GM19463 (cell line): ENCODE measurements around the gene BSG.
"Not testable (repeated sequence)": the region's sequence is repeated elsewhere in the genome, so short reads cannot be mapped to it uniquely, and the experiment has no call there.

ENCODE experiments used
- ATAC-seq: cut with Tn5 transposase; IDR thresholded peaks from one replicate; pipeline ENCODE4 v1.9.1; 2021; ENCODE audit warnings: mild to moderate bottlenecking, moderate library complexity; ENCODE audit not compliant: unreplicated experiment

The BSG gene

DNA sequence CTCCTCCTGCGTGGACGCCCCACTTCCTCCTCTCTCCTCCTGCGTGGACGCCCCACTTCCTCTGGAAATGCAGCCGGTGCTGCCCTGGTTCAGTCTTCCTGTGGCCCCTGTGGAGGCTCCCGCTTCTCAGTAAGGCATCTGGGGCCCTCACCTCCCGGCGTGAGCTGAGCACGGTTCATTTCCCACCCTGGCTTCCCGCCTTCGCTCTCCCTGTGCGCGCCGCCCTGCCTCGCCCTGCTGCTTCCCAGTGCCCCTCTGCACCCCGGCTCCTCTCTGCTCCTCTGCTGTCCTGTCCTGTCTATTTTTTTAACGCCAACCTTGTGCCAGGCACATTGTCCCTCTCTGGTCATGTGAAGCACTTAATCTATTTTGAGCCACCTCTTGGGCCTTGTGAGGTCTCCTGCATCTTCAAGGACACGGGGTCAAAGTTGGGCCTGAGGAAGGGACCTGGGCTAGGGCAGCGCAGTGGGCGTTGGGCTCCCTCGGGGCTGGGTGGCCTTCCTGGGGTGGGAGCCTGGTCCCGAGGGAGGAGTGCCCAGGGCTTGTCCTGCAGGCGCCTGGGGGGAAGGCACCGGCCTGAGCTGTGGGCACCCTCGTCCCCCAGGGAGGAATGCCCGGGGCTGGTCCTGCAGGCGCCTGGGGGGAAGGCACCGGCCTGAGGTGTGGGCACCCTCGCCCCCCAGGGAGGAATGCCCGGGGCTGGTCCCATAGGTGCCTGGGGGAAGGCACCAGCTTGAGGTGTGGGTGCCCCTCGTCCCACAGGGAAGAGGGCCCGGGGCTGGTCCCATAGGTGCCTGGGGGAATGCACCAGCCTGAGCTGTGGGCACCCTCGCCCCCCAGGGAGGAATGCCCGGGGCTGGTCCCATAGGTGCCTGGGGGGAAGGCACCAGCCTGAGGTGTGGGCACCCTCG, 30.2 kb downstream of the BSG start:
- no peak for ATAC-seq

DNA sequence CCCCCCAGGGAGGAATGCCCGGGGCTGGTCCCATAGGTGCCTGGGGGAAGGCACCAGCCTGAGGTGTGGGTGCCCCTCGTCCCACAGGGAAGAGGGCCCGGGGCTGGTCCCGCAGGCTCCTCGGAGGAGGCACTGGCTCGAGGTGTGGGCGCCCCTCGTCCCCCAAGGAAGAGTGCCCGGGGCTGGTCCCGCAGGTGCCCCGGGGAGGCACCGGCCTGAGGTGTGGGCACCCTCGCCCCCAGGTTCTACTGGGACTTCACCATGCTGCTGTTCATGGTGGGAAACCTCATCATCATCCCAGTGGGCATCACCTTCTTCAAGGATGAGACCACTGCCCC, 30.9 kb downstream of the BSG start:
- not testable (repeated sequence) for ATAC-seq

DNA sequence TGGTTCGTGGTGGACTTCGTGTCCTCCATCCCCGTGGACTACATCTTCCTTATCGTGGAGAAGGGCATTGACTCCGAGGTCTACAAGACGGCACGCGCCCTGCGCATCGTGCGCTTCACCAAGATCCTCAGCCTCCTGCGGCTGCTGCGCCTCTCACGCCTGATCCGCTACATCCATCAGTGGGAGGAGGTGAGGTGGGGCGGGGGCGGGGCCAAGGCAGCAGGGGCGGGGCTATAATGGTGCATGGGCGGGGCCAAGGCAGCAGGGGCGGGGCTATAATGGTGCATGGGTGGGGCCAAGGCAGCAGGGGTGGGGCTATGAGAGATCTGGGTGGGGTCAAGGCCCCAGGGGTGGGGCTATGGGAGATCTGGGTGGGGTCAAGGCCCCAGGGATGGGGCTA, 31.4 kb downstream of the BSG start:
- ATAC-seq = not testable (repeated sequence)

DNA sequence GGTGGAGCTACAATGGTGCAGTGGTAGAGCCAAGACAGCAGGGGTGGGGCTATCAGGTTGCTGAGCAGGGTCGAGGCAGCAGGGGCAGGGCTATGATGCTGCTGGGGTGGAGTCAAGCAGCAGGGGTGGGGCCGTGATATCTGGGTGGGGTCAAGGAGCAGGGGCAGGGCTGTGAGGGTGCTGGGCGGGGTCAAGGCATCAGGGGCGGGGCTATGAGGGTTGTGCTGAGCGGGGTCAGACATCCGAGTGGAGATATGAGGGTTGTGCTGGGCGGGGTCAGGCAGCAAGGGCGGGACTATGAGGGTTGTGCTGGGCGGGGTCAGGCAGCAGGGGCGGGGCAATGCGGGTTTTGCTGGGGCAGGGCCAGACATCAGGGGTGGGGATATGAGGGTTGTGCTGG, 32.0 kb downstream of the BSG start:
- no peak for ATAC-seq

DNA sequence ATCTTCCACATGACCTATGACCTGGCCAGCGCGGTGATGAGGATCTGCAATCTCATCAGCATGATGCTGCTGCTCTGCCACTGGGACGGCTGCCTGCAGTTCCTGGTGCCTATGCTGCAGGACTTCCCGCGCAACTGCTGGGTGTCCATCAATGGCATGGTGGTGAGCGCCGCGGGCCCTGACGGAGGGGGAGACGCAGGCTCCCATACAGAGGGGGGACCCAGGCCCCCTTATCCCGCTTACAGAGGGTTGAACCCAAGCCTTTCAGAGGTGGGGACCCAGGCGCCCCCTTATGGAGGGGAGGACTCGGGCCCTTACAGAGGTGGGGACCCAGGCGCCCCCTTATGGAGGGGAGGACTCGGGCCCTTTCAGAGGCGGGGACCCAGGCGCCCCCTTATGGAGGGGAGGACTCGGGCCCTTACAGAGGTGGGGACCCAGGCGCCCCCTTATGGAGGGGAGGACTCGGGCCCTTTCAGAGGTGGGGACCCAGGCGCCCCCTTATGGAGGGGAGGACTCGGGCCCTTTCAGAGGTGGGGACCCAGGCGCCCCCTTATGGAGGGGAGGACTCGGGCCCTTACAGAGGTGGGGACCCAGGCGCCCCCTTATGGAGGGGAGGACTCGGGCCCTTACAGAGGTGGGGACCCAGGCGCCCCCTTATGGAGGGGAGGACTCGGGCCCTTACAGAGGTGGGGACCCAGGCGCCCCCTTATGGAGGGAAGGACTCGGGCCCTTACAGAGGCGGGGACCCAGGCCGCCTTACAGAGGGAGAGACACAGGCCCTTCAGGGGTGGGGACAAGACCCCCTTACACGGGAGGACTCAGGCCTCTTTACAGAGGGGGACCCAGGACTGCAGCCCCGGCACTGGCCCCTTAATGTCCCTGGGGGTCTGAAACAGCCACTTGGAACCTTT, 32.9 kb downstream of the BSG start:
- not testable (repeated sequence) for ATAC-seq

DNA sequence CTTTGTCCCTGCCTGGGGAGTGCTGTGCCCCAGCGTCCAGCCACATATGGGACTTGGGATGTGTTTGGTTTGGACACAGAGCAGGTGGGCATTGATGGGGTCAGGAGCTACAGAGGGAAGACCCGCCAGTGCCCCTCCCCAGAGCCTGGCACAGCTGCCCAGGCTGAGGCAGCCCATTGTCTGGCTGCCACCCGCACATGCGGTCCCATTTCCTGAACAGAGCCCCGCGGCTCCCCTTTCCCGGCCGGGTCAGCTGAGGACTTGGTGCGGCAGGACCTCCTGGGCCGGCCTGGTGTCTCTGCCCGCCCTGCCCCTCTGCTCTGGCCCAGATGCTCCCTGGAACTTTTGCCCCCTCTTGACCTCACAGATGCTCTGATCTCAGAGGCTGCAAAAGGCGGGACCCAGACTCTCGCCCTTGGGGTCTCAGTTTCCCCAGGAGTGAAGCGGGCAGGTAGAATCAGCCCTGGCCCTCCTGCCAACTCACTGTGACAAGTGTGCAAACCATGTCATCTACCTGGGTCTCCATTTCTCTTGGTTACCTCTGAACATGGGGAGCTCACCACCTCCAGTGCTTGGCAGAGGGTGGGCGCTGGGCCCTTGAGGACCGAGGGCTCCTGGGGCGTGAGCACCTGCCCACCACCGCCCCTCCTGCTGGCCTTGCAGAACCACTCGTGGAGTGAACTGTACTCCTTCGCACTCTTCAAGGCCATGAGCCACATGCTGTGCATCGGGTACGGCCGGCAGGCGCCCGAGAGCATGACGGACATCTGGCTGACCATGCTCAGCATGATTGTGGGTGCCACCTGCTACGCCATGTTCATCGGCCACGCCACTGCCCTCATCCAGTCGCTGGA, 35.1 kb downstream of the BSG start:
- no peak for ATAC-seq

DNA sequence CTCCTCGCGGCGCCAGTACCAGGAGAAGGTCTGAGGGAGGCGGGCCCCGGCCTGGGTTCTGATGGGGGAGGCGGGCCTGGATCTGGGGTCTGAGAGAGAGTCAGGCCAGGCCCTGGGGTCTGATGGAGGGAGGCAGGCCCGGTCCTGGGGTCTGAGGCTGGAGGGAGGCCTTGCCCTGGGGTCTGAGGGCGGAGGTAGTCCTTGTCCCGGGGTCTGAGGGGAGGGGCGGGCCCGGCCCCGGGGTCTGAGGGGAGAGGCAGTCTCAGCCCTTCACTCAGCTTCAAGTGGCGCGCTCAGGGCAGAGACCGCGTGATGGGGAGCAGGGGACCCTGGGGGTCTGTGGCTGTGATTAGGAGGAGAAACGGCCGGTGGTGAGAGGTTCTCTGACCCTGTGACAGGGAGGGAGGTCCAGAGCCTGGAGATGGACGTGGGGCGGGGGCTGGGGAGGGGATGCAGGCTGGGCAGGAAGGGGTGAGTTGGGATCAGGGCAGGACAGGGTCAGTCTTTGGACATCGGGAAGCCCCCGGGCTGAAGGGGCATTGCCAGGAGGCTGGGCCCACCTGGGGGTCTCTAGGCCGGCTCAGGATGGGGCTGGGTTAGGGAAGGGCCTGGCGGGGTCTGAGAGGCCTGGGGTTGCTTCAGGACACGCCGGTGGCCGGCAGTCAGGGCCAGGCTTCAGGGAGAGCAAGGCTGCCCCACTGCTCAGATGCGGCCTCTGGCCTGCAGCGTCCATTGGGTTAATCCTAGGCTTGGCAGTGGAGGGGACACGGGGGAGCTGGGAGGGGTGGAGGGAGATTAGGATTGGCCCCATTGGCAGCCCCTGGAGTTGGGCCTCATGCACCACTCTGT, 36.0 kb downstream of the BSG start:
- no peak for ATAC-seq

DNA sequence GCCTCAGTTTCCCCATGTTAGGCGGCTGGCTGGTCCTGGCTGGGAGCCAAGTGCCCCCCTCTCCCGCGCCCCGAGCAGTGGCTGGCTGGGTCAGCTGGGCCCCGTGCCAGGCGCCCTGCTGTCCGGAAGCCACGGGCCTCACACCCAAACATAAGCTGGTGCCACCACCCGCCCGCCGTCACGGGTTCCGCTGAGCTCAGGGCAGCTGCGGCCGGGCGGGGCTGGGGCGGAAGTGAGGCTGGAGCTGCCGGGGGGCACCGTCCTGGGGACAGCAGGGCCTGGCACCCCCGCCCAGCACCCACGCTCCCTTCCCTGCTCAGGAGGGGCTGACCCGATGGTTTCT, 36.6 kb downstream of the BSG start:
- ATAC-seq = no peak

DNA sequence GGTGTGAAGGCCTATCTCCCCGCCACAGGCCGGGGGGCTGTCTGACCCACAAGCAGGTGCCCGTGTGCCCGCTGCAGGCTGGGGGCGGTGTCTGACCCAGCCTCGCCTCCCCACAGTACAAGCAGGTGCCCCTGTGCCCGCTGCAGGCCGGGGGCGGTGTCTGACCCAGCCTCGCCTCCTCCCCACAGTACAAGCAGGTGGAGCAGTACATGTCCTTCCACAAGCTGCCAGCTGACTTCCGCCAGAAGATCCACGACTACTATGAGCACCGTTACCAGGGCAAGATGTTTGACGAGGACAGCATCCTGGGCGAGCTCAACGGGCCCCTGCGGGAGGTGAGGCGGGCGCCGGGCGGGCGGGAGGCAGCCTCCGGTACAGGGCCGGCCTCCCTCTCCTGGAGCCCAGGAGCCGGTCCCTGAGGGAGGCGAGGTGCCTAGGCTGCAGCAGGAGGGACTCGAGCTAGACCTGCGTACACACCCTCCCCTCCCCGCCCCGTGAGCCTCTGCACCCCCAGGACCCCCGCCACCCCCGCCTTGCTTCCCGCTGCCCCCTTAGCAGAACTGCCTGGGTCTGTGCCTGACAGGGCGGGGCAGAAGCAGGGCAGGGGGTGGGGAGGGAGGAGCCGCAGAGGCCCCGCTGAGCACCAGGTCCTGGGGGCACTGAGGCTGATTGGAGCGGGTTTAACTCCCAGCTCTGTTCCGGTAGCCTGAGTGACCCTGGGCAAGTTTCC, 37.8 kb downstream of the BSG start:
- no peak for ATAC-seq

DNA sequence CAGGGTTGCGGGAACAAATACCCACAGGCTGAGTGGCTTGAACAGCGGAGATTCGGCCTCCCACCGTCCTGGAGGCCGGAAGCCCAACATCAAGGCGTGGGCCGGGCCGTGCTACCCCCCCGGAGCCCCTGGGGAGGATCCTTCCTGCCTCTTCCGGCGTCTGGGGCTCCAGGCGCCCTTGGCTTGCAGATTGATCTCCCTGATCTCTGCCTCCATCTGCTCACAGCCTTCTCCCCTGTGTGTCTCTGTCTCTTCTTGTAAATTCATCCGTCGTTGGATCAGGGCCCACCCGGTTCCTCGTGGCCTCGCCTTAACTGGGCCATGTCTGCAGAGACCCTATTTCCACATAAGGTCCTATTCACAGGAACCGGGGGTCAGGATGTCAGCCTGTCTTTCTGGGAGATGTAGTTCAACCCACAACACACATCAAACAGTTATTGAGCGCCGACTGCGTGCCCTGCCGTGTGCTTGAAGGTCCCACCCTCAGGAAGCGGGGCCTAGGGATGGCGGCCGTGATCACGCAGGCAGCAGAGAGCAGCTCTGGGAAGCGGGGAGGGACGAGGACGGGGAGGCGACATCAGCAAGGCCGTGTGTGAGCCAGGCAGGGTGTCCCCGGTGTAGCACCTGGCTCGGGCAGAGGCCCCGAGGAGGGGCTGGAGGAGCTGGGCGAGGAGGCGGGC, 38.5 kb downstream of the BSG start:
- no peak for ATAC-seq

DNA sequence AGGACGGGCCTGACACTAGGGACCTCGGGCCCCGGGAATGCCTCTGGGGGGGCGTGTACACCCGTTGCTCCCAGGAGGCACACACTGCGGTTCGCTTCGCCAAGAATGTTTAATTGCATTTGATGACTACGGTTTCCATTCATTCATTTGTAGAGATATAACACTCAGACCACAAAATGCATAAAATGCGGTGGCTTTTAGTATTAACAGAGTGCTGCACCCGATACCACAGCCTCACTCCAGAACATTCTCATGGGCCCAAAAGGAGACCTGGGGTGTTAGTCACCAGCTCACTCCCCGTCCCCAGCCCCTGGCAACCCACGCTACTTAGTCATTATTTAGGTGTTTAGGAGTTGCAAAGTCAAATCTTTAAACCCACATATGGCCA, 39.1 kb downstream of the BSG start:
- no peak for ATAC-seq

DNA sequence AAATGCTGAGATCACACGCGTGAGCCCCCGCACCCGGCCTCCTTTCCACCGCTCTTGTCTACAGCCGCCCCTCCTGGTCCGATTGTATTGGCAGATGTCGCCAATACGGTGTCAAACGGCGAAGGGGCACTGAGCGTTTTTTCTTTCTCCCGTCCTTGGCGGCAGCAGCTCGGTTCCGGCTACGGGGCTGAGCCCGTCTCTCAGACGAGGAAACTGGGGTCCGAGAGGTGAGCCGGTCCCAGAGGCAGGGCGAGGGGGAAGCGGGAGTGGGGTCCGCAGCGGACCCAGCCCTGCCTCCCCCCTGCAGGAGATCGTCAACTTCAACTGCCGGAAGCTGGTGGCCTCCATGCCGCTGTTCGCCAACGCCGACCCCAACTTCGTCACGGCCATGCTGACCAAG, 40.5 kb downstream of the BSG start:
- ATAC-seq = no peak

DNA sequence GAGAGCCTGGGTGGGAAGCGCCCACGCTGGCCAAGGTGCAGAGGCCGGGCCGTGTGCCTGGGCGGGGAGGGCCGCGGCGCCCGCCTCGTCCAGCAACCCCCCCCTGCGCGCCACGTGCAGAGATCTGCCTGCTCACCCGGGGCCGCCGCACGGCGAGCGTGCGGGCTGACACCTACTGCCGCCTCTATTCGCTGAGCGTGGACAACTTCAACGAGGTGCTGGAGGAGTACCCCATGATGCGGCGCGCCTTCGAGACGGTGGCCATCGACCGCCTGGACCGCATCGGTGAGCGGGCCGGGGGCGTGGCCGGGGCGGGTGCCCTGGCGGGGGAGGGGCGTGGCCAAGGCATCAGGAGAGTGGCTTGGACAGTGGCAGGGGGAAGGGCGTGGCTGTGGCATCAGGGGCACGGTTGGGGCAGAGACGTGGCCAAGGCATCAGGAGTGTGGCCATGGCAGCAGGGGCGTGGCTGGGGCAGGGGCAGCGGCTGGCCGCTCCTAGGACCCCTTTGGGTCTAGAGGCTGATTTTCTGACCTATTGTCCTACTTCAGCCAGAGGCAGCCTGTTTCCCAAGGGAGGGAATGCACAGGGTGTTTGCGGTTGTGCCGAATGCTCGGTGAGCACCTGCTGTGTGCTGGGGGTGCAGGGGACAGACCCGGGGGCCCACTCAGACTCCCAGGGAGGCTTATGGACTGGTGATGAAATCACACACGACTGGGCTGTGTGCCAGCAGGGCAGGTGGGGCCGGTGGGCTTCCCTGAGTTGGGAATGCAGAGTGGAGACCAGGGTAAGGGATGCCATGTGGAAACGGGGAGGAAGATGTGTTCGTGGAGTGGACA, 41.6 kb downstream of the BSG start:
- no peak for ATAC-seq

DNA sequence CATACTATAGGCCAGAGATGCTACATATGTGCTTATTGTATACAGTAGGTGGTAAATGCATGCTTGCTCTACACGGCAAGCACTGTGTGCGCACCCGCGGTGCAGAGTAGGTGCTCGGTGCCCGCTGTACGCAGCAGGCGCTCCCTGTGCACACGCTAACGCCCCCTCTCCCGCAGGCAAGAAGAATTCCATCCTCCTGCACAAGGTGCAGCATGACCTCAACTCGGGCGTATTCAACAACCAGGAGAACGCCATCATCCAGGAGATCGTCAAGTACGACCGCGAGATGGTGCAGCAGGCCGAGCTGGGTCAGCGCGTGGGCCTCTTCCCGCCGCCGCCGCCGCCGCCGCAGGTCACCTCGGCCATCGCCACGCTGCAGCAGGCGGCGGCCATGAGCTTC, 43.2 kb downstream of the BSG start:
- no peak for ATAC-seq

DNA sequence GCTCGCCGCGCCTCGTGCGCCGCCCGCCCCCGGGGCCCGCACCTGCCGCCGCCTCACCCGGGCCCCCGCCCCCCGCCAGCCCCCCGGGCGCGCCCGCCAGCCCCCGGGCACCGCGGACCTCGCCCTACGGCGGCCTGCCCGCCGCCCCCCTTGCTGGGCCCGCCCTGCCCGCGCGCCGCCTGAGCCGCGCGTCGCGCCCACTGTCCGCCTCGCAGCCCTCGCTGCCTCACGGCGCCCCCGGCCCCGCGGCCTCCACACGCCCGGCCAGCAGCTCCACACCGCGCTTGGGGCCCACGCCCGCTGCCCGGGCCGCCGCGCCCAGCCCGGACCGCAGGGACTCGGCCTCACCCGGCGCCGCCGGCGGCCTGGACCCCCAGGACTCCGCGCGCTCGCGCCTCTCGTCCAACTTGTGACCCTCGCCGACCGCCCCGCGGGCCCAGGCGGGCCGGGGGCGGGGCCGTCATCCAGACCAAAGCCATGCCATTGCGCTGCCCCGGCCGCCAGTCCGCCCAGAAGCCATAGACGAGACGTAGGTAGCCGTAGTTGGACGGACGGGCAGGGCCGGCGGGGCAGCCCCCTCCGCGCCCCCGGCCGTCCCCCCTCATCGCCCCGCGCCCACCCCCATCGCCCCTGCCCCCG, 43.8 kb downstream of the BSG start:
- ATAC-seq = no peak

DNA sequence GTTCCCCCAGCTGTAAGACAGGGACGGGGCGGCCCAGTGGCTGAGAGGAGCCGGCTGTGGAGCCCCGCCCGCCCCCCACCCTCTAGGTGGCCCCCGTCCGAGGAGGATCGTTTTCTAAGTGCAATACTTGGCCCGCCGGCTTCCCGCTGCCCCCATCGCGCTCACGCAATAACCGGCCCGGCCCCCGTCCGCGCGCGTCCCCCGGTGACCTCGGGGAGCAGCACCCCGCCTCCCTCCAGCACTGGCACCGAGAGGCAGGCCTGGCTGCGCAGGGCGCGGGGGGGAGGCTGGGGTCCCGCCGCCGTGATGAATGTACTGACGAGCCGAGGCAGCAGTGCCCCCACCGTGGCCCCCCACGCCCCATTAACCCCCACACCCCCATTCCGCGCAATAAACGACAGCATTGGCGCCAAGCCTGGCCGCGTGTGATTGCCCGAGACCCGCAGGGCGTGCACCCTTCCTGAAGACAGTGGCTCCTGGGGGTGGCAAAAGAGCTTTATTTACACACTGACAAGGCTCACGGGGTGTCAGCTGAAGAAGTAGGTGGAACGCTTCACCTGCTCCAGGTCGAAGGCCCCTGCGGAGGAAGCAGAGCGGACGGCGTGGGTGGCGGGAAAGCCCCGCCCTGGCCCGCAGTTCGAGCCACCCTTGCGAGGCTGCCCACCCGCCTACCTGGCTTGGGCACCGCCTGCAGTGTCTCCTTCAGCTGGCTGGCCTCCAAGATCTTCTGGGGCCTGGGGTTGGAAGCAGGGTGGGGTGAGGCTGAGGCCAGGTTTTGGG, 44.5 kb downstream of the BSG start:
- ATAC-seq = no peak
